H1 (cell line): ENCODE measurements around the gene CFAP65. TPM values are rescaled to one million over a fixed set of nuclear protein-coding genes. Genes with fewer than 3 reads are reported as not detected.

ENCODE experiments used
- CTCF ChIA-PET: fragments of 300-600 bp; sonication (Branson Sonifier 250); formaldehyde crosslinking; loops from one replicate; lab custom pipeline; 2021; ENCODE audit not compliant: partially characterized antibody; lab: Charles Lee
- POLR2A ChIA-PET: fragments of 300-600 bp; sonication (Branson Sonifier 250); formaldehyde crosslinking; loops from one replicate; lab custom pipeline; 2021; ENCODE audit warnings: inconsistent platforms; ENCODE audit not compliant: partially characterized antibody; lab: Charles Lee
- DNase-seq, 2 experiments: peaks; one replicate each; pipeline versions ENCODE4 v3.0.0 to v3.0.0-alpha.2; 2010 to 2022; ENCODE audit warnings: low spot score in 2 of 2, low read depth in 1 of 2, mixed read lengths in 1 of 2
- FAIRE-seq: peaks from 2 replicates; lab custom pipeline; 2011; peaks lifted over from hg19 to GRCh38; lab: Jason Lieb, UNC
- H2AFZ ChIP-seq: 2 replicates; pipeline ENCODE4 v1.8.1; 2012; ENCODE audit warnings: low read length, inconsistent platforms
- H2AK5ac ChIP-seq: 2 replicates; pipeline ENCODE4 v1.6.1; 2013; ENCODE audit warnings: low read depth, low read length
- H2BK120ac ChIP-seq: replicated peaks from 2 replicates; pipeline ENCODE3; 2013; ENCODE audit warnings: low read depth, low read length, inconsistent platforms
- H2BK12ac ChIP-seq: 2 replicates; pipeline ENCODE4 v1.6.1; 2013; ENCODE audit warnings: low read depth, low read length
- H2BK15ac ChIP-seq: 2 replicates; pipeline ENCODE4 v1.6.1; 2013; ENCODE audit warnings: low read length
- H2BK20ac ChIP-seq: 2 replicates; pipeline ENCODE4 v1.6.1; 2013; ENCODE audit warnings: low read length
- H2BK5ac ChIP-seq: 2 replicates; pipeline ENCODE4 v1.6.1; 2013; ENCODE audit warnings: low read depth, low read length
- H3K14ac ChIP-seq: 2 replicates; pipeline ENCODE4 v1.6.1; 2013; ENCODE audit warnings: inconsistent platforms; ENCODE audit not compliant: insufficient read length
- H3K18ac ChIP-seq: 2 replicates; pipeline ENCODE4 v1.6.1; 2013; ENCODE audit warnings: low read length; ENCODE audit errors: extremely low read depth
- H3K23ac ChIP-seq: 2 replicates; pipeline ENCODE4 v1.6.1; 2013; ENCODE audit warnings: inconsistent platforms; ENCODE audit not compliant: insufficient read length
- H3K23me2 ChIP-seq: 2 replicates; pipeline ENCODE4 v1.6.1; 2013; ENCODE audit warnings: low read depth, low read length
- H3K27ac ChIP-seq: 2 replicates; pipeline ENCODE4 v1.6.1; 2011; ENCODE audit warnings: low read depth, low read length, inconsistent platforms
- H3K27me3 ChIP-seq, 4 experiments: replicated peaks in 1 of 4; 1 replicate in 1 of 4; 2 replicates in 3 of 4; pipeline versions ENCODE4 v1.6.1 to v1.8.1; 2011 to 2013; ENCODE audit warnings: low read length in 3 of 4, mild to moderate bottlenecking in 3 of 4, inconsistent platforms in 2 of 4, mixed read lengths in 2 of 4, moderate library complexity in 1 of 4; ENCODE audit not compliant: control insufficient read depth in 3 of 4, insufficient read depth in 3 of 4; ENCODE audit errors: extremely low read depth in 1 of 4
- H3K36me3 ChIP-seq, 4 experiments: 2 replicates each; pipeline versions ENCODE4 v1.6.1 to v1.8.1; 2011 to 2013; ENCODE audit warnings: mild to moderate bottlenecking in 4 of 4, low read length in 3 of 4, moderate library complexity in 2 of 4, control low read depth in 1 of 4, inconsistent platforms in 1 of 4; ENCODE audit not compliant: insufficient read depth in 4 of 4, control insufficient read depth in 2 of 4
- H3K4ac ChIP-seq: replicated peaks from 2 replicates; pipeline ENCODE3; 2013; ENCODE audit warnings: low read length, low read depth, mixed read lengths, inconsistent platforms; ENCODE audit not compliant: insufficient read length
- H3K4me1 ChIP-seq, 4 experiments: replicated peaks in 1 of 4; 1 replicate in 1 of 4; 2 replicates in 3 of 4; pipeline versions ENCODE4 v1.6.1 to v1.8.1; 2011 to 2013; ENCODE audit warnings: low read length in 3 of 4, inconsistent platforms in 2 of 4, mixed read lengths in 1 of 4; ENCODE audit not compliant: insufficient read depth in 4 of 4, control insufficient read depth in 3 of 4
- H3K4me2 ChIP-seq, 2 experiments: 2 replicates each; pipeline versions ENCODE4 v1.6.1 to v1.8.1; 2011 to 2013; ENCODE audit warnings: low read depth in 2 of 2, low read length in 2 of 2, control low read depth in 1 of 2, inconsistent platforms in 1 of 2, mild to moderate bottlenecking in 1 of 2; ENCODE audit not compliant: insufficient read depth in 1 of 2
- H3K4me3 ChIP-seq, 4 experiments: fragments of 200-600, 300-600 bp in 1 of 4; sonication (generic), shearing (Covaris generic), sonication (Bioruptor Twin) in 1 of 4; 2 replicates each; pipeline versions ENCODE4 v1.5.1 to v1.8.1; 2011 to 2016; ENCODE audit warnings: low read length in 4 of 4, low read depth in 3 of 4, control low read depth in 2 of 4, inconsistent platforms in 2 of 4, mild to moderate bottlenecking in 2 of 4, mixed read lengths in 1 of 4, moderate library complexity in 1 of 4; ENCODE audit not compliant: insufficient read depth in 2 of 4; ENCODE audit errors: extremely low read depth in 1 of 4
- H3K56ac ChIP-seq: replicated peaks from 2 replicates; pipeline ENCODE3; 2013; ENCODE audit warnings: low read depth, mild to moderate bottlenecking, mixed read lengths, low read length, inconsistent platforms; ENCODE audit not compliant: insufficient read length
- H3K79me1 ChIP-seq: 2 replicates; pipeline ENCODE4 v1.6.1; 2013; ENCODE audit warnings: low read depth, low read length, control low read depth
- H3K79me2 ChIP-seq, 2 experiments: 2 replicates each; pipeline versions ENCODE4 v1.6.1 to v1.8.1; 2012 to 2013; ENCODE audit warnings: low read length in 2 of 2, mild to moderate bottlenecking in 2 of 2, inconsistent platforms in 1 of 2; ENCODE audit not compliant: insufficient read depth in 2 of 2, control insufficient read depth in 1 of 2
- H3K9ac ChIP-seq, 4 experiments: replicated peaks in 1 of 4; 1 replicate in 1 of 4; 2 replicates in 3 of 4; pipeline versions ENCODE4 v1.6.1 to v1.8.1; 2011 to 2013; ENCODE audit warnings: low read depth in 3 of 4, low read length in 3 of 4, control low read depth in 2 of 4, mild to moderate bottlenecking in 2 of 4, moderate library complexity in 2 of 4, inconsistent platforms in 1 of 4; ENCODE audit errors: extremely low read depth in 1 of 4
- H3K9me3 ChIP-seq, 2 experiments: 2 replicates each; pipeline versions ENCODE4 v1.6.1 to v1.8.1; 2012 to 2013; ENCODE audit warnings: mild to moderate bottlenecking in 2 of 2, moderate library complexity in 2 of 2, control low read depth in 1 of 2, inconsistent platforms in 1 of 2, low read depth in 1 of 2, low read length in 1 of 2, mixed read lengths in 1 of 2; ENCODE audit not compliant: insufficient read depth in 2 of 2
- H4K20me1 ChIP-seq, 2 experiments: replicated peaks in 1 of 2; 2 replicates each; pipeline versions ENCODE3 to v1.8.1; 2011 to 2013; ENCODE audit warnings: inconsistent platforms in 2 of 2, low read length in 2 of 2, mild to moderate bottlenecking in 1 of 2; ENCODE audit not compliant: insufficient read depth in 2 of 2, control insufficient read depth in 1 of 2
- H4K5ac ChIP-seq: 2 replicates; pipeline ENCODE4 v1.6.1; 2013; ENCODE audit warnings: low read length, low read depth, mixed read lengths, inconsistent platforms; ENCODE audit not compliant: insufficient read length
- H4K8ac ChIP-seq: 2 replicates; pipeline ENCODE4 v1.8.0; 2013; ENCODE audit warnings: mild to moderate bottlenecking, moderate library complexity, low read length, inconsistent platforms; ENCODE audit not compliant: insufficient read depth; ENCODE audit errors: extremely low read depth
- H4K91ac ChIP-seq: replicated peaks from 2 replicates; pipeline ENCODE3; 2013; ENCODE audit warnings: low read length, mixed read lengths, inconsistent platforms; ENCODE audit not compliant: insufficient read length
- CHD2 ChIP-seq: IDR thresholded peaks from 2 replicates; pipeline ENCODE4 v1.6.1; 2012; ENCODE audit warnings: low read length, improper control_type of control experiment
- CREB1 ChIP-seq: IDR thresholded peaks from 2 replicates; pipeline ENCODE4 v1.6.1; 2012; ENCODE audit warnings: inconsistent platforms
- GABPA ChIP-seq: IDR thresholded peaks from 2 replicates; pipeline ENCODE4 v1.6.1; 2011; ENCODE audit warnings: mild to moderate bottlenecking, low read length, moderate library complexity, borderline replicate concordance; ENCODE audit not compliant: insufficient read depth
- PHF8 ChIP-seq: fragments of 200-600 bp; sonication (generic); conservative IDR thresholded peaks from 2 replicates; pipeline ENCODE4 v1.7.1; 2012; ENCODE audit warnings: low read depth, mild to moderate bottlenecking, inconsistent platforms, low read length, moderate library complexity
- SIN3A ChIP-seq, 2 experiments: IDR thresholded peaks in 1 of 2; conservative IDR thresholded peaks in 1 of 2; 2 replicates each; pipeline ENCODE4 v1.6.1; 2011 to 2012; ENCODE audit warnings: low read length in 2 of 2, improper control_type of control experiment in 1 of 2, low read depth in 1 of 2, mild to moderate bottlenecking in 1 of 2
- SP1 ChIP-seq: IDR thresholded peaks from 2 replicates; pipeline ENCODE4 v1.6.1; 2011; ENCODE audit warnings: low read depth, low read length
- SP2 ChIP-seq: IDR thresholded peaks from 2 replicates; pipeline ENCODE4 v1.6.1; 2012; ENCODE audit warnings: mild to moderate bottlenecking, low read length, inconsistent platforms
- SP4 ChIP-seq: IDR thresholded peaks from 2 replicates; pipeline ENCODE4 v1.6.1; 2012; ENCODE audit warnings: low read length, inconsistent platforms
- TAF1 ChIP-seq: IDR thresholded peaks from 2 replicates; pipeline ENCODE4 v1.6.1; 2011; ENCODE audit warnings: mild to moderate bottlenecking, low read depth, low read length
- WGBS, 2 experiments: shearing (Covaris generic) in 1 of 2; methylation state at CpG; one replicate each; pipeline versions ENCODE4 v1.1.6 to v1.1.7; 2013 to 2015; ENCODE audit warnings: low lambda C conversion rate in 2 of 2, mixed read lengths in 2 of 2, inconsistent platforms in 1 of 2, low coverage in 1 of 2, missing lambda C conversion rate in 1 of 2; ENCODE audit not compliant: insufficient replicate concordance in 2 of 2, insufficient coverage in 1 of 2, insufficient read length in 1 of 2; ENCODE audit errors: extremely low coverage in 1 of 2, missing lambda C conversion rate in 1 of 2; 5-methylcytosine and 5-hydroxymethylcytosine counted together
- polyA plus RNA-seq, 7 experiments: library from polyadenylated mRNA; depleted of rRNA in 3 of 7; stranded (reverse) in 5 of 7; unstranded in 2 of 7; fragments of >200 nt in 5 of 7; fragments of 200-250 nt in 2 of 7; gene quantifications; 1 replicate in 5 of 7; 2 replicates in 1 of 7; 4 replicates in 1 of 7; pipeline versions ENCODE4 v1.2.1 to v1.2.3, GENCODE V29; 2011 to 2013; ENCODE audit warnings: missing spikeins in 2 of 7, mixed read lengths in 2 of 7
- total RNA-seq: library from RNA; stranded (reverse); fragmentation: NEBNext Ultra II Directional; extraction: Animal tissue kit (Norgen Biotek cat#: 25700); gene quantifications from 2 replicates; pipeline ENCODE4 v1.2.1, GENCODE V29; 2021
- TF ChIP-seq, protein P1 (sequence below): IDR thresholded peaks from 2 replicates; pipeline ENCODE4 v1.6.1; 2012; ENCODE audit warnings: low read length, inconsistent platforms

CFAP65 gene
- total and polyA plus RNA-seq, 2 of the 8 experiments (the other 6 are each of a cell fraction or from before 2014, with no cell fraction given) = 0.19 to 0.45 TPM

DNA sequence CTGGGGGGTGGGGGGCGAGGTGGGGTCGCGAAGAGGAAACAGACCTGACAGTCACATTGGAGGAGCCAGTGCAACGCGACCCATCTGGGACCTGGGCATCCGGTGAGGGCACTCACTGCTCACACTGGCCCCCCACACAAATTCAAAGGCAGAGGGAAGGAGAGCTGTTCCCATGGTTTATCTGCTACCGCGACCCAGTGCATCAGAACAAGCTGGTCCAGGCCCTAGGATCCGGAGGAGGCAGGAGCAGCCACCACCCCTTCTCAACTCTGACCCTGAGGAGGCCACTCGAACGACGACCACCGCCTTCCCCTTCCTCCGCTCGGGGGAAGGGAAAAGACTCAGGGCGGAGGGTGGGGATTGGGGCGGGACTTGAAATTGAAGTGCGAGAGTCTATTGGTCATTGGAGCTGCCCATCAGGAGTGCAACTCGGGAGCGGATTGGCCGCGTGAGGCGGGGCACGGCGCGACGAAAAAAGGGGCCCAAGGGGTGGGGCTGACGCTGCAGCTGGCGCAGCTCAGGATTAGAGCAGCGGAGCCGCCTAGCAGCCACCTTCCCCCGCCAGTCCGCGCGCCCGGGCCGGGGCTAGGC is 82.1 kb downstream of the CFAP65 start, which contains the start of gene CDK5R2:
Gene CDK5R2, plus strand, starts transcription at position 526 of the 591 bp plus-strand sequence. CDS start 155 bp downstream, outside the sequence.
- Histone ChIP-seq H3K18ac (peak within 1 kb of the TSS; percentile 84; the same call in 1 of the 2 replicates), H3K9ac (peak within 1 kb of the TSS in 1 of 4 experiments; percentile 80; a peak in 2 of 7 replicates), H4K8ac (no peak within 1 kb of the TSS; the same call in 1 of the 2 replicates), H3K4ac (no peak within 1 kb of the TSS), H3K4me2 (peak within 1 kb of the TSS; percentile 84 to 95), H4K5ac (peak within 1 kb of the TSS; percentile 46), H3K4me1 (peaks cover 9 to 29% (median 18%) of the 10 kb centered on the region in 4 experiments), H3K27ac (no peak within 1 kb of the TSS), H3K9me3 (peaks cover 0 to 2% of the 10 kb centered on the region in 2 experiments; a peak in 1 of 4 replicates), H3K27me3 (peaks cover 31 to 69% (median 54%) of the 10 kb centered on the region in 4 experiments), H3K79me1 (no peaks in the 10 kb centered on the region), H3K79me2 (no peaks in the 10 kb centered on the region), H3K14ac (no peak within 1 kb of the TSS), H3K4me3 (peak within 1 kb of the TSS; percentile 61 to 74 (median 68)), H2BK5ac (0 out of 2 replicates have a peak within 1 kb of the TSS, but pooled peaks have one; percentile 15), H3K56ac (no peak within 1 kb of the TSS), H3K23ac (no peak within 1 kb of the TSS), H2AFZ (peak within 1 kb of the TSS; percentile 97), H2BK120ac (no peak within 1 kb of the TSS), H3K23me2 (peaks cover 12% of the 10 kb centered on the region), H2AK5ac (0 out of 2 replicates have a peak within 1 kb of the TSS, but pooled peaks have one; percentile 15), H2BK15ac (peak within 1 kb of the TSS; percentile 100; the same call in 1 of the 2 replicates), H2BK12ac (peak within 1 kb of the TSS; percentile 44; the same call in 1 of the 2 replicates), H4K91ac (no peak within 1 kb of the TSS), H3K36me3 (peaks cover 0 to 15% (median 0%) of the 10 kb centered on the region in 4 experiments; a peak in 1 of 8 replicates), H2BK20ac (no peak within 1 kb of the TSS), H4K20me1 (peaks cover 2 to 12% of the 10 kb centered on the region in 2 experiments)
- no peak for FAIRE-seq
- peak; percentile 74 to 98 for DNase-seq
- POLR2A ChIA-PET = interaction anchor here (0.9 to 1.4 kb wide), 4 partner anchors 9 to 32 kb away, joined by 4 to 5 read pairs (median 4); no protein-coding TSS in a partner anchor
- CTCF ChIA-PET = interaction anchor here (0.6 to 6.8 kb wide), 9 partner anchors 20 to 198 kb away, joined by 3 to 50 read pairs (median 3); no protein-coding TSS in a partner anchor
- 2% methylated on average over 10 of the region's 37 CpGs; no CpG with 5 or more reads in 1 of the 2 experiments for WGBS, 2 experiments
- TF ChIP-seq CHD2 (peak; percentile 81), SP2 (peak; percentile 69), GABPA (no peak), SP4 (peak; percentile 81), PHF8 (0 out of 2 replicates have a peak, but pooled peaks have one; percentile 30), SP1 (peak; percentile 90), SIN3A (conservative IDR thresholded peaks at IDR 0.05 in 1 of 2, IDR thresholded peaks at IDR 0.05 in 1 of 2; ENCODE audit: low read depth in 1 of 2, low read length in 2 of 2) (peak in 1 of 2 experiments; percentile 48; a peak in 1 of 4 replicates), TAF1 (0 out of 2 replicates have a peak, but pooled peaks have one; percentile 21), CREB1 (peak; percentile 84)
- TF ChIP-seq, protein P1, sequence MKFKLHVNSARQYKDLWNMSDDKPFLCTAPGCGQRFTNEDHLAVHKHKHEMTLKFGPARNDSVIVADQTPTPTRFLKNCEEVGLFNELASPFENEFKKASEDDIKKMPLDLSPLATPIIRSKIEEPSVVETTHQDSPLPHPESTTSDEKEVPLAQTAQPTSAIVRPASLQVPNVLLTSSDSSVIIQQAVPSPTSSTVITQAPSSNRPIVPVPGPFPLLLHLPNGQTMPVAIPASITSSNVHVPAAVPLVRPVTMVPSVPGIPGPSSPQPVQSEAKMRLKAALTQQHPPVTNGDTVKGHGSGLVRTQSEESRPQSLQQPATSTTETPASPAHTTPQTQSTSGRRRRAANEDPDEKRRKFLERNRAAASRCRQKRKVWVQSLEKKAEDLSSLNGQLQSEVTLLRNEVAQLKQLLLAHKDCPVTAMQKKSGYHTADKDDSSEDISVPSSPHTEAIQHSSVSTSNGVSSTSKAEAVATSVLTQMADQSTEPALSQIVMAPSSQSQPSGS = no peak
